ENCODE data around the gene RBFOX1.

RBFOX1 gene

GRCh38 chr16:7691533-7691932 lies 358.9 kb downstream of the RBFOX1 start:
- TF ChIP-seq CTCF (IDR thresholded peaks at IDR 0.05; ENCODE audit: low read length) (no peak), EZH2 (IDR thresholded peaks at IDR 0.05; ENCODE audit: borderline replicate concordance, low read length) (no peak)
- no peaks in the 10 kb centered on the region for H3K9me2 ChIP-seq (ENCODE audit: low read depth, low read length)
- H4K20me1 ChIP-seq (ENCODE audit: insufficient read depth, low read length) = no peaks in the 10 kb centered on the region
- H3K79me2 ChIP-seq (ENCODE audit: insufficient read depth, low read length) = no peaks in the 10 kb centered on the region
- H3K27ac ChIP-seq (ENCODE audit: low read depth, low read length, poor library complexity, severe bottlenecking) = no peak overlapping the region
- no peak overlapping the region for H3K4me2 ChIP-seq (ENCODE audit: low read length)
- H3F3A ChIP-seq (ENCODE audit: insufficient read depth, low read length) = no peaks in the 10 kb centered on the region
- H3K36me3 ChIP-seq (ENCODE audit: insufficient read depth, low read length) = no peaks in the 10 kb centered on the region
- H3K27me3 ChIP-seq (ENCODE audit: insufficient read depth, low read length) = no peaks in the 10 kb centered on the region
- no peak overlapping the region for H2AFZ ChIP-seq (ENCODE audit: low read length)
- no peak overlapping the region for H3K9ac ChIP-seq (ENCODE audit: low read length)
- no peaks in the 10 kb centered on the region for H3K9me3 ChIP-seq (ENCODE audit: low read length)
- H3K4me3 ChIP-seq (ENCODE audit: low read depth, low read length, poor library complexity, severe bottlenecking) = no peak overlapping the region
- H3K4me1 ChIP-seq (ENCODE audit: insufficient read depth, low read length, severe bottlenecking) = no peaks in the 10 kb centered on the region

- no peaks in the 10 kb centered on the region for H3K27me3 ChIP-seq (ENCODE audit: insufficient read depth, low read length)
- no peak overlapping the region for H3K9ac ChIP-seq (ENCODE audit: low read length)
- no peaks in the 10 kb centered on the region for H3K9me2 ChIP-seq (ENCODE audit: low read depth, low read length)
- no peak overlapping the region for H2AFZ ChIP-seq (ENCODE audit: low read length)
- H3F3A ChIP-seq (ENCODE audit: insufficient read depth, low read length) = no peaks in the 10 kb centered on the region
- H3K9me3 ChIP-seq (ENCODE audit: low read length) = no peaks in the 10 kb centered on the region
- H3K27ac ChIP-seq (ENCODE audit: low read depth, low read length, poor library complexity, severe bottlenecking) = no peak overlapping the region
- H3K79me2 ChIP-seq (ENCODE audit: insufficient read depth, low read length) = no peaks in the 10 kb centered on the region
- no peaks in the 10 kb centered on the region for H3K36me3 ChIP-seq (ENCODE audit: insufficient read depth, low read length)
- no peak overlapping the region for H3K4me2 ChIP-seq (ENCODE audit: low read length)
- H4K20me1 ChIP-seq (ENCODE audit: insufficient read depth, low read length) = no peaks in the 10 kb centered on the region
- H3K4me3 ChIP-seq (ENCODE audit: low read depth, low read length, poor library complexity, severe bottlenecking) = no peak overlapping the region
- no peak for TF ChIP-seq EZH2 (IDR thresholded peaks at IDR 0.05; ENCODE audit: borderline replicate concordance, low read length)
- TF ChIP-seq CTCF (IDR thresholded peaks at IDR 0.05; ENCODE audit: low read length) = no peak
- H3K4me1 ChIP-seq (ENCODE audit: insufficient read depth, low read length, severe bottlenecking) = no peaks in the 10 kb centered on the region
These were observed 371.0 kb downstream of the RBFOX1 start for GRCh38 chr16:7703672-7704071.

GRCh38 chr16:7705885-7706284 lies 373.2 kb downstream of the RBFOX1 start:
- H3K9me3 ChIP-seq (ENCODE audit: low read length) = no peaks in the 10 kb centered on the region
- H3K27me3 ChIP-seq (ENCODE audit: insufficient read depth, low read length) = no peaks in the 10 kb centered on the region
- no peaks in the 10 kb centered on the region for H3K36me3 ChIP-seq (ENCODE audit: insufficient read depth, low read length)
- no peaks in the 10 kb centered on the region for H3F3A ChIP-seq (ENCODE audit: insufficient read depth, low read length)
- no peak overlapping the region for H3K4me2 ChIP-seq (ENCODE audit: low read length)
- TF ChIP-seq EZH2 (IDR thresholded peaks at IDR 0.05; ENCODE audit: borderline replicate concordance, low read length) (no peak), CTCF (IDR thresholded peaks at IDR 0.05; ENCODE audit: low read length) (no peak)
- no peak overlapping the region for H3K9ac ChIP-seq (ENCODE audit: low read length)
- no peak overlapping the region for H2AFZ ChIP-seq (ENCODE audit: low read length)
- no peak overlapping the region for H3K4me3 ChIP-seq (ENCODE audit: low read depth, low read length, poor library complexity, severe bottlenecking)
- H3K27ac ChIP-seq (ENCODE audit: low read depth, low read length, poor library complexity, severe bottlenecking) = no peak overlapping the region
- no peaks in the 10 kb centered on the region for H3K79me2 ChIP-seq (ENCODE audit: insufficient read depth, low read length)
- H4K20me1 ChIP-seq (ENCODE audit: insufficient read depth, low read length) = no peaks in the 10 kb centered on the region
- no peaks in the 10 kb centered on the region for H3K9me2 ChIP-seq (ENCODE audit: low read depth, low read length)
- no peaks in the 10 kb centered on the region for H3K4me1 ChIP-seq (ENCODE audit: insufficient read depth, low read length, severe bottlenecking)

Data from OCI-LY1 (cell line).